Heart left ventricle (tissue), 13 donors: ENCODE data around the gene TNS3.

Source experiments
- CTCF ChIP-seq, 12 donors: fragments of 200-600 bp; sonication (generic) in 4 of 12; IDR thresholded peaks; one replicate each; pipeline versions ENCODE4 v1.5.0 to v1.8.0; 2018 to 2022; ENCODE audit warnings: antibody characterized with exemption in 12 of 12, mild to moderate bottlenecking in 5 of 12
- POLR2A ChIP-seq, 2 donors: fragments of 450-650 bp; IDR thresholded peaks; one replicate each; pipeline ENCODE4 v1.6.1; 2017; ENCODE audit warnings: antibody characterized with exemption in 2 of 2, mild to moderate bottlenecking in 2 of 2, moderate library complexity in 2 of 2
- donor health status: ischemic (EF 13 %, LVEDD 7.1; RV severe dilation, severe dysfunction).
- donor health status: DM: no; HTN: yes; CAD: no.
- donor health status: DM: no; HTN: no; CAD: no.
- donor health status: ischemic (EF 25% LVEDD 6.9; RV normal size, moderate dysfunction).
- donor health status: ischemic (EF 25% LVEDD 5.7; RV mildly dilated, moderate dysfunction).
- donor health status: ischemic (EF 35%, LVEDD 5.7; RV mildly dilated, moderate dysfunction).
- donor health status: nonischemic (EF 11% LVEDD 7.7; RV severe dilation, severe dysfunction).
- donor health status: DM: yes; HTN: yes; CAD: no.
- donor health status: PGD.
- donor health status: ischemic (EF 29% LVEDD 5.4; RV normal size, mild dysfunction).
- donor health status: nonischemic (EF 23%, LVEDD 6.1; RV moderate dilation, normal function).

GRCh38 chr7:47510192-47510591, 71.7 kb downstream of the TNS3 start:
- TF ChIP-seq CTCF (IDR thresholded peaks at IDR 0.05): no peak
- TF ChIP-seq POLR2A (IDR thresholded peaks at IDR 0.05): no peak
